ENCODE data around the gene SLC2A10.

SLC2A10 gene

GRCh38 chr20:46703435-46703834 lies 6.0 kb upstream of the SLC2A10 start:
- Histone ChIP-seq H3K27me3 (ENCODE audit: insufficient read depth, low read length, poor library complexity, severe bottlenecking) (no peaks in the 10 kb centered on the region), H3K4me1 (ENCODE audit: insufficient read depth, low read length, poor library complexity, severe bottlenecking) (no peaks in the 10 kb centered on the region), H3K4me2 (ENCODE audit: low read depth, low read length, poor library complexity, severe bottlenecking) (no peak overlapping the region), H3K79me2 (ENCODE audit: insufficient read depth, low read length) (no peaks in the 10 kb centered on the region), H3K9ac (ENCODE audit: low read depth, low read length, poor library complexity, severe bottlenecking) (no peak overlapping the region), H4K20me1 (ENCODE audit: insufficient read depth, low read length, poor library complexity, severe bottlenecking) (no peaks in the 10 kb centered on the region), H3F3A (ENCODE audit: low read depth) (no peaks in the 10 kb centered on the region), H3K9me3 (ENCODE audit: insufficient read depth, low read depth, low read length) (0 out of 2 replicates have a peak, but pooled peaks cover 2% of the 10 kb centered on the region), H3K4me3 (ENCODE audit: low read length, poor library complexity, severe bottlenecking) (no peak overlapping the region), H2AFZ (ENCODE audit: low read length) (no peak overlapping the region), H3K9me2 (replicated peaks; ENCODE audit: low read depth, low read length) (no peaks in the 10 kb centered on the region), H3K36me3 (ENCODE audit: insufficient read depth, low read length) (no peaks in the 10 kb centered on the region)
- TF ChIP-seq CTCF (conservative IDR thresholded peaks at IDR 0.05; ENCODE audit: low read length) (no peak), EZH2phosphoT487 (IDR thresholded peaks at IDR 0.05; ENCODE audit: borderline replicate concordance) (no peak)

- no peaks in the 10 kb centered on the region for H3K9me2 ChIP-seq (replicated peaks; ENCODE audit: low read depth, low read length)
- H3K27me3 ChIP-seq (ENCODE audit: insufficient read depth, low read length, poor library complexity, severe bottlenecking), result no peaks in the 10 kb centered on the region
- 0 out of 2 replicates have a peak, but pooled peaks cover 2% of the 10 kb centered on the region for H3K9me3 ChIP-seq (ENCODE audit: insufficient read depth, low read depth, low read length)
- H3K9ac ChIP-seq (ENCODE audit: low read depth, low read length, poor library complexity, severe bottlenecking), result no peak overlapping the region
- no peaks in the 10 kb centered on the region for H3K36me3 ChIP-seq (ENCODE audit: insufficient read depth, low read length)
- no peak overlapping the region for H2AFZ ChIP-seq (ENCODE audit: low read length)
- no peaks in the 10 kb centered on the region for H3K4me1 ChIP-seq (ENCODE audit: insufficient read depth, low read length, poor library complexity, severe bottlenecking)
- TF ChIP-seq CTCF (conservative IDR thresholded peaks at IDR 0.05; ENCODE audit: low read length), result no peak
- no peak for TF ChIP-seq EZH2phosphoT487 (IDR thresholded peaks at IDR 0.05; ENCODE audit: borderline replicate concordance)
- H4K20me1 ChIP-seq (ENCODE audit: insufficient read depth, low read length, poor library complexity, severe bottlenecking), result no peaks in the 10 kb centered on the region
- no peaks in the 10 kb centered on the region for H3K79me2 ChIP-seq (ENCODE audit: insufficient read depth, low read length)
- no peak overlapping the region for H3K4me2 ChIP-seq (ENCODE audit: low read depth, low read length, poor library complexity, severe bottlenecking)
- no peaks in the 10 kb centered on the region for H3F3A ChIP-seq (ENCODE audit: low read depth)
- H3K4me3 ChIP-seq (ENCODE audit: low read length, poor library complexity, severe bottlenecking), result no peak overlapping the region
These were observed 4.6 kb upstream of the SLC2A10 start for GRCh38 chr20:46704714-46705377.

GRCh38 chr20:46705378-46705729 lies 4.1 kb upstream of the SLC2A10 start:
- Histone ChIP-seq H3K27me3 (ENCODE audit: insufficient read depth, low read length, poor library complexity, severe bottlenecking) (no peaks in the 10 kb centered on the region), H3K4me2 (ENCODE audit: low read depth, low read length, poor library complexity, severe bottlenecking) (no peak overlapping the region), H3K4me3 (ENCODE audit: low read length, poor library complexity, severe bottlenecking) (no peak overlapping the region), H3K9me3 (ENCODE audit: insufficient read depth, low read depth, low read length) (0 out of 2 replicates have a peak, but pooled peaks cover 2% of the 10 kb centered on the region), H3K36me3 (ENCODE audit: insufficient read depth, low read length) (no peaks in the 10 kb centered on the region), H3K4me1 (ENCODE audit: insufficient read depth, low read length, poor library complexity, severe bottlenecking) (no peaks in the 10 kb centered on the region), H3F3A (ENCODE audit: low read depth) (no peaks in the 10 kb centered on the region), H3K9me2 (replicated peaks; ENCODE audit: low read depth, low read length) (no peaks in the 10 kb centered on the region), H3K9ac (ENCODE audit: low read depth, low read length, poor library complexity, severe bottlenecking) (no peak overlapping the region), H4K20me1 (ENCODE audit: insufficient read depth, low read length, poor library complexity, severe bottlenecking) (no peaks in the 10 kb centered on the region), H2AFZ (ENCODE audit: low read length) (no peak overlapping the region), H3K79me2 (ENCODE audit: insufficient read depth, low read length) (no peaks in the 10 kb centered on the region)
- TF ChIP-seq CTCF (conservative IDR thresholded peaks at IDR 0.05; ENCODE audit: low read length) (no peak), EZH2phosphoT487 (IDR thresholded peaks at IDR 0.05; ENCODE audit: borderline replicate concordance) (no peak)

All from Loucy (cell line).